DMS79 treated with DMSO at 0.1 percent for 48 hours (cell line): ENCODE results near the gene DUS1L.

ENCODE experiments used
- DNase-seq: peaks from one replicate; lab custom pipeline; 2025; lab: John Stamatoyannopoulos, UW

Gene DUS1L

DNA sequence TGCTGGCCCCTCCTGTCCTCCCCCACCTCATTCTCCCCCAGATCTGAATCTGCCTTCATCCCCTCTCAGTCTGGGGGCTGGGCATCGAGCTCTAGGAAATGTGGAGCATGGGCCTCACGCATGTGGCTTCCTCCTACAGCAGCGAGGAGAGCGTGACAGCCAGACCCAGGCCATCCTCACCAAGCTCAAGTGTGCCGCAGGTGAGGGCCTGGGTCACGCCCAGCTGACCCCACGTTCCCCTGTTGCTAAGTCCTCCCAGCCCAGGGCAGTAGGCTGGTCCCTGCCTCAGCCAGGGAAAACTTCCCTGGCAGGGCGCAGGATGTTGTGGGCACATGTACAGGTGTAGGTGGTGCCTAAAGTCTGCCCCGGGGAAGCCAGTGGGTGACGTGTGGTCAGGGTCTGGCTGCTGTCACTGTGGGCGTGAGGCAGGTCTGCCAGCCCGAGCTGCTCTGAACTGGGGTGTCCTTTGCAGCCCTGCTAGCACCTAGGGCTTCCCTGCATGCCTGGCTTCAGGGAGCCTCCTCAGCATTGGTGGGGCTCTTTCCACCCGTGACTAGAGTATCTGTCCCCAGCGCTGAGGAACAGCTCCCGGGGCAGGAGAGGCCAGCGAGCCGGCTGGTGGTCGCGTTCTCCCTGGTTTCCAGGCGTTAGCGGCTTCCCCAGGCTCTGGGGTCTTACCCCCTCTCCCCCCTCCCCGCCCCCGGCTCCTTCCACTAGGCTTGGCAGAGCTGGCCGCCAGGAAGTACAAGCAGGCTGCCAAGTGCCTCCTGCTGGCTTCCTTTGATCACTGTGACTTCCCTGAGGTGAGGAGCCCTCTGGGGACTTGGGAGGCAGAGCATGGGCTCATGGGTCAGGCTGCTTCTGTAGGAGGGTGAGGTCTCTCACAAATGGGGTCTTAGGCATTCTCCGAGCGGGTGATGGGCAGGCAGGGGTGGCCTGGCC, 10.3 kb downstream of the DUS1L start:
- no peak for DNase-seq

DNA sequence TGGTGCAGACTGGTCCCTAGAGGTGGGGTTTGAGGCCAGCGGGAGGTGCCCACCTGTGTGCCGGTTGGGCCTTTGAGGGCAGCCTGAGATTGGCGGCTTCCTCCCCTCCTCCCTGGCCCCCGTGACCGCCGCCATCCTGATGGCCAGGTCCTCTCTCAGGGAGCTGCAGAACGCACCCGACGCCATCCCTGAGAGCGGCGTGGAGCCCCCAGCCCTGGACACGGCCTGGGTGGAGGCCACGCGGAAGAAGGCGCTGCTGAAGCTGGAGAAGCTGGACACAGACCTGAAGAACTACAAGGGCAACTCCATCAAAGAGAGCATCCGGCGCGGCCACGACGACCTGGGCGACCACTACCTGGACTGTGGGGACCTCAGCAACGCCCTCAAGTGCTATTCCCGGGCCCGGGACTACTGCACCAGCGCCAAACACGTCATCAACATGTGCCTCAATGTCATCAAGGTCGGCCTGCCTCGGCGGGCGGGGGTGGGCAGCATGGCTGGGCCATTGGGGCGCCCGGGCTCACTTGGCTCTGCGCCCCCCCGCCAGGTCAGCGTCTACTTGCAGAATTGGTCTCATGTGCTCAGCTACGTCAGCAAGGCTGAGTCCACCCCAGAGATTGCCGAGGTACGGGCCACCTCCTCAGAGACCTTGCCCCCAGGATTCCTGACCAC, 11.1 kb downstream of the DUS1L start:
- no peak for DNase-seq

DNA sequence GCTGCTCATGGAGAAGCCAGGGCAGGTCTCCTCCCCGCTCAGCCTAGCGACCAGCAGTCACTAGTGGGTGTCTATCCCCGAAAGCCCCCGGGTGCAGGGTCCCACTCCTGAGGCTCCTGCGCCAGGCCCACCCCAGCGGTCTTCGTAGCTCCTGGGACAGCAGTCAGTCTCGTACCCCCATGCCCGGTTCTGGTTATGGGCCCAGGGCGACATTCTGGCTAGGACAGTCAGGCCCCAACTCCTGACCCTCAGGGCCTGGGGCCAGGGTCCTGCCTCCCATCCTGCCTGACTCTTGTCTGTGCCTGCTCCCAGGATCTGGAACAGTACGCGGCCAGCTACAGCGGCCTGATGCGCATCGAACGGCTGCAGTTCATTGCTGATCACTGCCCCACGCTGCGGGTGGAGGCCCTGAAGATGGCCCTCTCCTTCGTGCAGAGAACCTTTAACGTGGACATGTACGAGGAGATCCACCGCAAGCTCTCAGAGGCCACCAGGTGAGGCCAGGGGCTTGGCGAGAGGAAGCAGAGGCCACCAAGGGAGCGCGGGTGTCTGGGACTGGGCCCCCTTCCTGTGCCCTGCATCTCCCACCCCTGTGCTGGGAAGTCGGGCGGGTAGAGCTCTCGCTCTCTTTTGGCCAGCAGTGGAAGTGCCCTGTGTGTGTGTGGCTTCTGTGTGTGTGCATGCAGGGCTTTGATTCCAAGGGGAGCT, 11.9 kb downstream of the DUS1L start:
- no peak for DNase-seq

DNA sequence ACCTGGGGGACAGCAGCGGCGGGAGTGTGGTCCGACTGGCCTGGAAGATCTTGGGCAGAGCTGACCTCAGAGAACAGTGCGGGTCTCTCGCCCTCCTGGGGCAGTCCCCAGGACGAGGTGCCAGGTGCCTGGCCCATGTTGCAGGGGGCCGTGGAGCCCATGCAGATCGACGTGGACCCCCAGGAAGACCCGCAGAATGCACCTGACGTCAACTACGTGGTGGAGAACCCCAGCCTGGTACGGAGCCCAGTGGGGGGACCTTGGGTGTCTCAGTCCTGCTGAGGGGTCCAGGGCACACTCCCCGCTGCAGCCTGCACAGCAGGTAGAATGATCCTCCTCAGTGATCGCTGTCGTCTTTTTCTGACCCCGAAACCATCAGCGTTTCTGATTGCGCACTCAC, 12.5 kb downstream of the DUS1L start:
- DNase-seq, result no peak

DNA sequence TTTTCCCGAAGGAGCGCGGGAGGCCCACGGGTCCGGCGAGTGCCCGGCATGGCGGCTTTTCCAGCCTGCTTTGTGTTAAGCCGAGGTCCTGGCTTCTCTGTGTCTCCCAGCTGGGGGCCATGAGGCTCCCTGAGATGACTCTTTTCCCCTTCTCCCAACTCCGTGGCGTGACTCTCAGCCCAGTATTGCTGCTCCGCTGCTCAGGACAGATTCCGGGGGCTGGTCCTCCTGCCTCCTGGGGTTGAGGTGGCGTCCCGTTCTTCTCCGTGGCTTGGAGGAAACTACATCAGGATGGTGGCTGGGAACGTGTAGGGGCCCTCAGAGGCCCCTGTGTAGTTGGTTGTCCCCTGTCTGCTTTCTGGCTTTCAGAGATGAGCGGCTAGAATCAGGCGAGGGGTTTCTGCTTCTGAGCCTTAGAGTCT, 13.0 kb downstream of the DUS1L start:
- DNase-seq, result no peak

DNA sequence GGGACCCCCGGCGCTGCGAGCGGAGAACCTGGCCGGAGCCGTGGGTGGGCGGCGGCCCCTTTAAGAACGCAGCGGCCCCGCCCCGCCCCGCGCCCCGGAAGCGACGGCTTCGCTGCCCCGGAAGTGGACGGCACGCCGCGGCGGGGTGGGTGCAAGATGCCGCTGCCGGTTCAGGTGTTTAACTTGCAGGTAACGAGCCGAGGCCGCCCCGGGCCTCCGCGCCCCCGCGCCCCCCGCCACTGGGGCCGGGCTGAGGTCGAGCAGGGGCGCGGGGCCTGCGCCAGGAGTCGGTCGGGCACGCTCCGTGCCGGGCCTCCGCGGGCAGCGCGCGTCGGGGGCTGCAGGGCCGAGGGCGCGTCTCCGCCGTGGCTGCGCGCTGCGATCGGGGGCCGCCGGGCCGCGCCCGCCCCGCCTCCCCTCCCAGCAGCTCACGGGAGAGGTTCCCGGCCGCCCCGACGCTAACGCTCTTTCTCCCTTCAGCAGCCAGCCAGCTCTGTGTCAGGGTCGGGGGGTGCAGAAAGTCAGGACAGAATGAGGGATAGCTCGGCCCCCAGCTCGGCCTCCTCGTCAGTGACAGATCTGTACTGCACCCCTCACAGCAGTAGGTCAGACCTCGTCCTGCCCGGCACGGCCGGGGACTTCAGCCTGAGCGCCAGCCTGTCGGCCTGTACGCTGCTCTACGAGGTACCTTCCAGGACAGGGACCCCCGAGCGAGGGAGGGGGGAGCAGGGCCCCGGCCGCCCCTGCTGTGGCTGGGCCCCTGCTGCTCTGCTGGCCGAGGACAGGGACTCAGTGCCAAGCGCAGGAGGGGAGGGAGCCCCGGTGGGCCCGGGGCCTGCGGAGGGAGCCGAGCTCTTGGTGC, 13.6 kb downstream of the DUS1L start, which contains the start of the genes GPS1 and RFNG:
GPS1 (plus strand) TSS at position 123 of the 862 bp plus-strand sequence; CDS start at position 157, 34 bp downstream.
RFNG (minus strand) TSS at position 36 of the 862 bp plus-strand sequence. CDS start 45 bp downstream, outside the sequence.
- DNase-seq, result peak; percentile 21

DNA sequence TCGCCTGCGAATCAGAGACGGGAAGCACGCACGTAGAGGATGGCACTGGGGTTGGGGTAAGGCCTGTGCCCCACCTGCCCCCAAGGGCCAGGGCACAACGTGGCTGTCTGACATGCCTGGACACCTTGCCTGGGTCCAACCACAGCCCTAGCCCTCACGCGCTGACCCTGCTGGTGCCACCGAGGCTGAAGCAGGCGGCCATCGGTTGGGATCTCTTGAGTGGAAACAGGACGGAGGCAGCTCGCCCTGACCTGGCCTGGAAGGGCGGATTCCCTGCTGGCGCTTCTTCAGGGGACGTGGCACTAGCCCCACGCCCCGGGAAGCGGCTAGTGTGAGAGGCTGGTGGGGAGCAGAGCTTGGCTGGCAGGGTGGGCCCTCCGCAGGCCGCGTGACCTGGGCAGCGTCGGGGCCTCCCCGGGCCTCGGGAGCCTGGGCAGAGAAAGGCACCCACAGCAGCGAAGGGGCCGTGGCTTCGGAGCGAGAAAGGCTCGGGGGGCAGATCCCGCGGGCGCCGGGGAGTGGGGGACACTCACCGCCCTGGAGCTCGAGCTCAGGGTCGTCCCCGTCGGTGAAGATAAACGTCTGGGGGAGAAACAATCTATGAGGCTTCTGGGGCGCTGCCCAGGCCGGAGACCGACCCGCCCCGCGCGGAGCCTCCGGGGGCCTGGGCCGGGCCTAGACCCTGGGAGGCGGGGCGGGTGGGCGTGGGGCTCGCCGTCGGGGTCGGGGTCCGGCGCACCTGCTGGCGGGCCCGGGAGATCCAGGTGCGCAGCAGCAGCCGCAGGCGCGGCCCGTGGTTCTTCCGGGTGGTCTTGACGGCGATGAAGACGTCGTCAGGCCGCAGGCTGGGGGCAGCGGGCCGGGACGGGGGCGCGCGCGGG, 14.6 kb downstream of the DUS1L start:
- no peak for DNase-seq

DNA sequence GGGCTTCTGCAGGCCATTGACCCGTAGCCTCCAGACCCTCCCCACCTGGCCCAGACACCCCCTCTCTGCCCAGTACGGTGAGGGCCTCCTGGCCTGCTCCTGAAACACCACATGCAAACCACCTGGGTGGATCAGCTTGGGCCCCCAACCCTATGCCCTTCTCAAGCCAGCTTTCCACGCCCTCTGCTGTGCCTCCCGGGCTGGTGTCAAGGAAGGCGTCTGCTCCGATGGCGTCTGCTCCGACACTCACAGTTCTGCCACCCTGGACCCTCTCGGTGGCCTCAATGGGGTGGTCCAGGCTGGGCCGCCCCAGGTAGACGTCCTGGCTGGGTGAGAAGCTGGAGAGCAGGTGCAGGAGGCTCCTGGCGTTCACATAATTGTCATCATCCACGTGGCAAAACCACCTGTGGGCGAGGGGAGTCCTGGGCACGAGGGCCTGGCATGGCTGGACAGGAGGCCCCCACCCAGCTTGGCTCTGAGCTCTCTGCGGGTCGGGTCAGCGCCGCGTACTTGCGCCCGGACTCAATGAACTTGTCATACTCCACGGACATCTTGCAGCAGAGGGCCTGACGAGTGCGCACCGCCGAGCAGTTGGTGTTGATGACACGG, 15.3 kb downstream of the DUS1L start:
- DNase-seq, result no peak

DNA sequence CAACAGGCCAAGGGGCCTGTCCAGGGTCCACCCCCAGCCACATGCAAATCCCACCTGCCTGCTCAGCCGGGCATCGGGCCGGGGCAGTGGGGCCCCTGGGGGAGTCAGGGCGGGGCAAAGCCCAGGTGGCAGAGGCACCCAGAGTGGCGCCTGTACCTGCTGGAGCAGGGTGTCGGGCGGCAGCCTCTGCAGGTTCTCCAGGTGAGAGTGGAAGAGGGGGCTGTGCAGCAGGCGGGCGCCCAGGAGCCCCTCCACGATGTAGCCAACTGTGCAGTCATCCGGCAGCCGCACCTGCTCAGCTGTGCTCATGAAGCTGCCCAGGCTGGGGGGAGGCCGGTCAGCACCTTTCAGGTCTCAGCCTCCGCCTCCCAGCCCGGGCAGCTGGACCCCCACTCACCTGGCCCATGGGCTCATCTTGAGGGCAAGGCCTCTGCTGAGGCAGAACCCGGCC, 16.1 kb downstream of the DUS1L start:
- DNase-seq, result no peak

DNA sequence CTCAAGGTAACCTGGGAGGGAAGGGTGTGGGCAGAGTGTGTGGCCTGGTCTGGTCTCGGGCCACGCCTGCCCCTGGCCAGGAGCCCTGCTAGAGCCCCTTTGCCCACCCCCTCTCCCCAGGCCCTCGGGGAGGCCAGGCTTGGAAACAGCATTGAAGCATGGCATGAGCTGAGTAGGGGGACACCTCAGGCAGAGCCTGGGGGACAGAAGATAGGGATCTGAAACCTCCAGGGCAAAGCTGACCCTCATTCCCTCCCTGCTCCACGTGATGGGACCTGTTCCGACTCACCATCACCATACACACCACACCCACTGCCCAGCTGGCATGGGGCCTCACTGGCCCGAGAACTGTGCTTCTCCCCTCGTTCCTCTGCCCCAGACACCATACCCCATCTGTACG, 16.5 kb downstream of the DUS1L start:
- DNase-seq, result no peak

DNA sequence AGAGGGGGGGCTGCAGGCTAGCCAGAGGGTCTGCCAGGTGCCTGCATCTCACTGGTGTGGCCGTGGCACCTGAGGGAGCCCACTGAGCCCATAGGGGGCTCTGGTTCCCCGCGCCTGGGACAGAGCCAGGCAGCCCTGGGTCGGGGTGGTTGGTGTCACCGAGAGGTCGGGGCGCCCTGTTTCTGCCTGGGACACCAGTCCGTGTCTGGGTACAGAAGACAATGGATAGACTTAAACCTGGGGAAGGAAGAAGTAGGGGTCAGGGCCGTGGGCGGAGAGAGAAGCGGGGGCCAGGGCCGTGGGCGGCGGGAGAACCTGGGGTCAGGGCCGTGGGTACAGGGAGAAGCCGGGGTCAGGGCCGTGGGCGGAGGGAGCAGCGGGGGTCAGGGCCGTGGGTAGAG, 17.0 kb downstream of the DUS1L start:
- DNase-seq, result no peak

DNA sequence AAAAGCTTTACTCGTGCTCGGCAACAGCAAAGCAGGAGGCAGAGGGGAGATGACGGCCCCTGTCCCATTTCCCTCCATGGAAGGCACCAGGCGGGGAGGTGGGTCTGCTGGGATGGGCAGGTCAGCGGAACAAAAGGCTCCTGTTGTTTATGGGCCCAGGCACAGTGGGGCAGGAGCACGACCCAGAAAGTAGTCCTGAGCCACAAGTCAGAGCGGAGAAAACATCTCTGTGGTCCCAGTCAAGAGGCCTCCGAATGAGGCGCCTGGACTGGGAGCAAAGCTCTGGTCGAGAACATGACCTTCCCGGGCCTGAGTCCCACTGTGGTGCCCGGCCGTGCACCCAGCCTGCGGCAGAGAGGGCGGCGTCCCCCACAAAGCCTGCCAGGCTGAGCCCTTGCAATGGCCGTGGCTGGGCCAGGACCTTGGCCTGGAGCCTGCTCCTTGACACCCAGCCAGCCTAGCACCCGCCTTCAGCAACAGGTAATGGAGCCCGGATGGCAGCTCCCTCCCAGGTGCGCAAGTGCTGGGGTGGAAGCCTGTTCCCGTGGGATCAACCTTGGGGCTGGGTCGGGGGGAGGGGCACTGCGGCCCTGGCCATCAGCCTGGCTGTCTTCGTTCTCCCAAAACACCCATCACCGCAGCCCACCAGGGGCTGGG, 17.6 kb downstream of the DUS1L start:
- no peak for DNase-seq

DNA sequence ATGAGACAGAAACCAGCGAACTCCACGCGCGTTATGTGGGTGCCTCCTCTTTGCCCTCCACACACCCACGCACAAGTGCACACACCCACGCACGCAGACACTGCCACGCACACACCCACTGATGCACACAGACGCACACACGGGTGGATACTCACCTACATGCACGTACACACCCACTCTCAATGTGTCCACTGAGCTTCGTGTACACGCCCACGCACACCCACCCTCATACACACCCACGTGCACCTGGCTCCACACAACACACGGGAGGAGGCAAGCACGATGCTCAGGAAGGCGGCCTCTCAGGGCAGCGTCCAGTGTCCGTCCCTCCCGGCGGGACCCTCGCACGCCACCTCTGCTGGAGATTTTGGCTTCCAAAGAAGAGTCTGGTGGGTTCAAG, 18.2 kb downstream of the DUS1L start:
- no peak for DNase-seq

DNA sequence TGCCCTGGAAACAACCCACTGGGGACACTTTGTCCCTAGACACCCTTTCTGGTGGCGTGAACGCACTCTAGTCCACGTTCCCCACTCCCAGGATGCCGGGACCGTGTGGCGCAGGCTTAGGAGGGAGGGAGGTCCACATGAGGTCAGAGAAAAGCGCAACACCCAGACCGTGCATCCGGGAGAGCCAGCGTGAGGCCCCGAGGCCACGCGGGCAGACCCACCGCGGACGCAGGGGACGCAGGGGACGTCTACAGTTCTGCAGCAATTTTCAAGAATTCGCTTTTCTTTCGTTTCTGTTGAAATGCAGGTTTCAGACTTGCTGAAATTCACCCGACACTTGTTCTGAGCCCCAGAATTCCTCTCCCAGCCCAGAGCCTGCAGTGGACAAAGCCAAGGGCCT, 18.7 kb downstream of the DUS1L start:
- DNase-seq, result no peak

DNA sequence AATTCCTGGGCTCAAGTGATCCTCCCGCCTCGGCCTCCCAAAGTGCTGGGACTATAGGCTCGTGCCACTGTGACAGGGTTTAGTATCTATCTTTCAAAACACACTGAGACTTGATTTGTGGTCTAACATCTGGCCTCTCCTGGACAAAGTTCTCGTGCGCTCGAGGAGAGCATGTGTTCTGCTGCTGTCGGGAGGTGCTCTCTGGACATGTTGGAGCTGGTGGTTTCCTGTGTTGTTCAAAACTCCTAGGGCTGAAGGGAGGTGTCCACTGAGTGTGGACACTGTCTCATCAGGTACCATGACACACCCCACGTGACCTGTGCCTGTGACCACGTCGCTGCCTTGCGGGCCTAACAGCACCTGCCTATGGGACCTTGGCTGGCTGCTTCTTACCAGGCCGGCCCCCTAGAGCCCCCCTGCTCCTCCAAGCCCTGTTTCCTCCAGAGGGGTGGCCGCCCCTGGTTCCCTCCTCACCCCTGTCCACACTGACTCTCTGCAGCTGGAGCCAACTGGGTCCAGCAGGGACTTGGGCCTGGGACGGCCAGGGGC, 19.6 kb downstream of the DUS1L start:
- no peak for DNase-seq

DNA sequence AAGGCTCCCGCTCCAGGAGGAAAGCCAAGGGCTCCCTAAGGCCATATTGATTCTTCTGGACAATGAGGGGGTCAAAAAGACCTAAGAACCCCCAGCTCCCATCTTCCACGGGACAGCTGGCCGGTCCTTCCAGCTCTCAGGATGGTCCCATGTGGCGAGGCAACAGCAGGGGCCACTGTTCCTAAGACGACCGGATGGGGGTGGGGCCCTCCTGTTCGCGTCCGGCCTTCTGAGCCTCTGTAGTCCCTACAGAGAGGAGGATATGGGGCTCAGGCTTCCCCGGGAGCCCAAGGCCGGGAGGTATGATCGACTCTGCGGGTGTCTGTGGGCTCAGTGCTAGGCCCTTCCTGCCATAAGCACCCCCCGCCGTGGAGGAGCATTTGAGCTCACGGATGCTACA, 22.1 kb downstream of the DUS1L start:
- no peak for DNase-seq

DNA sequence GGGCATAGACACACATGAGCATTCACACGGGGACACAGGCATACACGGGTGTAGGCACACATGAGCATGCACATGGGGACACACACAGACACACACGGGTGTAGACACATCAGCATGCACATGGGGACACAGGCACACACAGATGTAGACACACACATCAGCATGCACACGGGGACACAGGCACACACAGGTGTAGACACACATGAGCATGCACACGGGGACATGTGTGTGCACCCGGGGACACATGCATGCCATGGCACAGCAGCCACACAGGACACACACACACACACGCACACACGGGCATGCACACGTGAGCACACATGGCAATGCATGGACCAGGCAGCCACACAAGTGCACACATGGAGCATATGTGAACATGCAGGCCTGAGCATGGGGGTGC, 23.0 kb downstream of the DUS1L start:
- DNase-seq, result no peak

DNA sequence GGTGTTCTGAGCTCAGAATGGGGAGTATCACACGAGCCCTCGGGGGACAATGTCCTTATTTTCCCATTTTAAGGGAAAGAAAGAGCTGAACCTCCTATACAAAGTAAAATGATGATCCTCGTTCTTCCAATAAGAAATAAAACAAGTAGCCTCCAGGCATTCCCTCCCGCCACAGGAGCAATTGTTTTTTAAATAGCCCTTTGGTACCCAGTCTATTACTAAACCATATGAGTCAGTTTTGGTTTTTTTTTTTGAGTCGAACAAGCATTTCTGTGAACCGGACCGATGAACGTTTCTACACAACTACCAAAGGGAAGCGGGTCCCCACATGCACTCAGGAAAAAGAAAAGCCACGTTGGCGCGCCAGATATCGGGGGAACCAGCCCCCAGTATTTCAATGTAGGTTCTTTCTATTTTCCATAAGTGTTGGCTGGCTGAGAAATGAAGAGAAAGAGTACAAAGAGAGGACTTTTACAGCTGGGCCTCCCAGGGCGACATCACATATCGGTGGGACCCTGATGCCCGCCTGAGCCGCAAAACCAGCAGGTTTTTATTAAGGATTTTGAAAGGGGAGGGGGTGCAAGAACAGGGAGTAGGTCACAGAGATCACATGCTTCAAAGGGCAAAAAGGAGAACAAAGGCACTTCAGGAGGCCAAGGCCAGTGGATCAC, 24.3 kb downstream of the DUS1L start:
- DNase-seq, result no peak
